GM23338 (cell line): ENCODE results near the gene UBE2R2.

ENCODE experiments used
- EZH2 ChIP-seq: fragments of 200-600 bp; sonication (generic); IDR thresholded peaks from one replicate; pipeline ENCODE4 v1.8.0; 2017; ENCODE audit warnings: antibody characterized with exemption, mild to moderate bottlenecking, low read depth; ENCODE audit not compliant: unreplicated experiment
- EZH2phosphoT487 ChIP-seq: fragments of 200-600 bp; sonication (generic); IDR thresholded peaks from one replicate; pipeline ENCODE4 v1.8.1; 2018; ENCODE audit warnings: antibody characterized with exemption; ENCODE audit not compliant: unreplicated experiment
- POLR2AphosphoS5 ChIP-seq: IDR thresholded peaks from 2 replicates; pipeline ENCODE4 v1.6.1; 2016; ENCODE audit warnings: antibody characterized with exemption, low read depth
- TF ChIP-seq, protein P1 (sequence below), 2 experiments: fragments of 200-600 bp in 1 of 2; sonication (generic) in 1 of 2; conservative IDR thresholded peaks; 2 replicates each; pipeline versions ENCODE4 v1.5.1 to v1.6.1; 2016 to 2017; ENCODE audit warnings: antibody characterized with exemption in 2 of 2, low read depth in 2 of 2, mild to moderate bottlenecking in 2 of 2, moderate library complexity in 1 of 2
- TF ChIP-seq, protein P2 (sequence below): IDR thresholded peaks from 2 replicates; pipeline ENCODE4 v1.6.1; 2016; ENCODE audit warnings: antibody characterized with exemption

DNA sequence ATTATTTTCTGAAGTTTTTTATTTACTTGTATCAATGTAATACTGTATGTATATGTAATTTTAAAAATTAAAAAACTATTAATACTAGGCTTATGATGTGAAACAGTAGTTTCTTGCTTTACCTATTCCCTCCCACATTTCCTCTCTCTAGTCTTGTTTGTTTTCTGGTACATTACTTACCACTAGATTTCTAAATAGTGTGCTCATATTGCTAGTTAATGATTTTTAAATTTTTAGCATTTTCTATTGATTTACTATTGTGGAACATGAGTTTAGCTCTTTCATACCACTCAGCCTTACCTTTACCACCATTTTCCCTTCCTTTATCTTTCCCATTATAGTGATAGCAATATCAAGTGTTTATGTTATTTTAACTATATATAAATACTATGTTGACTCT is 39.3 kb downstream of the UBE2R2 start:
- TF ChIP-seq, protein P1, sequence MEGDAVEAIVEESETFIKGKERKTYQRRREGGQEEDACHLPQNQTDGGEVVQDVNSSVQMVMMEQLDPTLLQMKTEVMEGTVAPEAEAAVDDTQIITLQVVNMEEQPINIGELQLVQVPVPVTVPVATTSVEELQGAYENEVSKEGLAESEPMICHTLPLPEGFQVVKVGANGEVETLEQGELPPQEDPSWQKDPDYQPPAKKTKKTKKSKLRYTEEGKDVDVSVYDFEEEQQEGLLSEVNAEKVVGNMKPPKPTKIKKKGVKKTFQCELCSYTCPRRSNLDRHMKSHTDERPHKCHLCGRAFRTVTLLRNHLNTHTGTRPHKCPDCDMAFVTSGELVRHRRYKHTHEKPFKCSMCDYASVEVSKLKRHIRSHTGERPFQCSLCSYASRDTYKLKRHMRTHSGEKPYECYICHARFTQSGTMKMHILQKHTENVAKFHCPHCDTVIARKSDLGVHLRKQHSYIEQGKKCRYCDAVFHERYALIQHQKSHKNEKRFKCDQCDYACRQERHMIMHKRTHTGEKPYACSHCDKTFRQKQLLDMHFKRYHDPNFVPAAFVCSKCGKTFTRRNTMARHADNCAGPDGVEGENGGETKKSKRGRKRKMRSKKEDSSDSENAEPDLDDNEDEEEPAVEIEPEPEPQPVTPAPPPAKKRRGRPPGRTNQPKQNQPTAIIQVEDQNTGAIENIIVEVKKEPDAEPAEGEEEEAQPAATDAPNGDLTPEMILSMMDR (conservative IDR thresholded peaks at IDR 0.05; ENCODE audit: low read depth in 2 of 2), result no peak
- TF ChIP-seq, protein P2, sequence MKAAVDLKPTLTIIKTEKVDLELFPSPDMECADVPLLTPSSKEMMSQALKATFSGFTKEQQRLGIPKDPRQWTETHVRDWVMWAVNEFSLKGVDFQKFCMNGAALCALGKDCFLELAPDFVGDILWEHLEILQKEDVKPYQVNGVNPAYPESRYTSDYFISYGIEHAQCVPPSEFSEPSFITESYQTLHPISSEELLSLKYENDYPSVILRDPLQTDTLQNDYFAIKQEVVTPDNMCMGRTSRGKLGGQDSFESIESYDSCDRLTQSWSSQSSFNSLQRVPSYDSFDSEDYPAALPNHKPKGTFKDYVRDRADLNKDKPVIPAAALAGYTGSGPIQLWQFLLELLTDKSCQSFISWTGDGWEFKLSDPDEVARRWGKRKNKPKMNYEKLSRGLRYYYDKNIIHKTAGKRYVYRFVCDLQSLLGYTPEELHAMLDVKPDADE, result no peak
- no peak for TF ChIP-seq POLR2AphosphoS5
- no peak for TF ChIP-seq EZH2
- TF ChIP-seq EZH2phosphoT487, result no peak
